DND-41 (cell line): ENCODE results near the gene CEMP1.
A peak's percentile ranks its signal among the peaks of the same experiment; 100 is the strongest.
"Not testable (repeated sequence)": the region's sequence is repeated elsewhere in the genome, so short reads cannot be mapped to it uniquely, and the experiment has no call there.

Experiments
- EZH2 ChIP-seq: IDR thresholded peaks from 3 replicates; pipeline ENCODE4 v1.6.1; 2012; ENCODE audit warnings: borderline replicate concordance, low read depth, mild to moderate bottlenecking, moderate library complexity, low read length, inconsistent platforms; ENCODE audit not compliant: severe bottlenecking
- TF ChIP-seq, protein P1 (sequence below): IDR thresholded peaks from 2 replicates; pipeline ENCODE4 v1.5.1; 2012; ENCODE audit warnings: borderline replicate concordance, low read length, moderate library complexity, mild to moderate bottlenecking; ENCODE audit not compliant: poor library complexity, severe bottlenecking; ENCODE audit errors: extremely low read depth

DNA sequence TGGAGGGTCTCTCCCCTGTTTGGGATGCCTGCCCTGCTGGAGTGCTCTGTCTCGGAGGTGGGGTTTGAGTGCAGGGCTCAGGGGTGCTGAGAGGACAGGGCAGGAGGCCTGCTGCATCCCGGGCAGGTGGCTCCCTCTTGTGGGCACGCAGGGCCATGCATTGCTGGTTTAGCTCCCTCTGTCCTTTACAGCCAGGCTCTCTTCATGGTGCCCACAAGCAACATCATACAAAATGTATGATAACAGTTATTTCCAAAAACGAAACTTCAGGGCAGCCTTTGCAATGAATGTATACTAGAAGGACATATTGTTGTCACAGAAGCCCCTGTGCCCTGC, 29.6 kb upstream of the CEMP1 start:
- TF ChIP-seq, protein P1, sequence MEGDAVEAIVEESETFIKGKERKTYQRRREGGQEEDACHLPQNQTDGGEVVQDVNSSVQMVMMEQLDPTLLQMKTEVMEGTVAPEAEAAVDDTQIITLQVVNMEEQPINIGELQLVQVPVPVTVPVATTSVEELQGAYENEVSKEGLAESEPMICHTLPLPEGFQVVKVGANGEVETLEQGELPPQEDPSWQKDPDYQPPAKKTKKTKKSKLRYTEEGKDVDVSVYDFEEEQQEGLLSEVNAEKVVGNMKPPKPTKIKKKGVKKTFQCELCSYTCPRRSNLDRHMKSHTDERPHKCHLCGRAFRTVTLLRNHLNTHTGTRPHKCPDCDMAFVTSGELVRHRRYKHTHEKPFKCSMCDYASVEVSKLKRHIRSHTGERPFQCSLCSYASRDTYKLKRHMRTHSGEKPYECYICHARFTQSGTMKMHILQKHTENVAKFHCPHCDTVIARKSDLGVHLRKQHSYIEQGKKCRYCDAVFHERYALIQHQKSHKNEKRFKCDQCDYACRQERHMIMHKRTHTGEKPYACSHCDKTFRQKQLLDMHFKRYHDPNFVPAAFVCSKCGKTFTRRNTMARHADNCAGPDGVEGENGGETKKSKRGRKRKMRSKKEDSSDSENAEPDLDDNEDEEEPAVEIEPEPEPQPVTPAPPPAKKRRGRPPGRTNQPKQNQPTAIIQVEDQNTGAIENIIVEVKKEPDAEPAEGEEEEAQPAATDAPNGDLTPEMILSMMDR = peak; percentile 33
- TF ChIP-seq EZH2 = not testable (repeated sequence)
